Skeletal muscle satellite cell (primary cell): ENCODE measurements around the gene CCNG2.
A peak's percentile ranks its signal among the peaks of the same experiment; 100 is the strongest.

ENCODE experiments used
- H3K27me3 ChIP-seq: 2 replicates; pipeline ENCODE4 v1.7.0; 2013; ENCODE audit warnings: low read length; ENCODE audit not compliant: control insufficient read depth, insufficient read depth
- H3K36me3 ChIP-seq: 2 replicates; pipeline ENCODE4 v1.7.0; 2013; ENCODE audit warnings: mild to moderate bottlenecking, control low read depth, low read length; ENCODE audit not compliant: insufficient read depth
- H3K4me1 ChIP-seq: 2 replicates; pipeline ENCODE4 v1.7.0; 2013; ENCODE audit warnings: low read length; ENCODE audit not compliant: control insufficient read depth, insufficient read depth
- H3K4me2 ChIP-seq: 2 replicates; pipeline ENCODE4 v1.7.0; 2013; ENCODE audit warnings: mild to moderate bottlenecking, low read length
- H3K4me3 ChIP-seq: 2 replicates; pipeline ENCODE4 v1.7.0; 2013; ENCODE audit warnings: low read length
- H3K9ac ChIP-seq: 2 replicates; pipeline ENCODE4 v1.7.0; 2013; ENCODE audit warnings: mild to moderate bottlenecking, low read depth, low read length, moderate library complexity
- H3K9me3 ChIP-seq: replicated peaks from 2 replicates; pipeline ENCODE4 v1.7.0; 2013; ENCODE audit warnings: mild to moderate bottlenecking, control low read depth, low read length

The CCNG2 gene

DNA sequence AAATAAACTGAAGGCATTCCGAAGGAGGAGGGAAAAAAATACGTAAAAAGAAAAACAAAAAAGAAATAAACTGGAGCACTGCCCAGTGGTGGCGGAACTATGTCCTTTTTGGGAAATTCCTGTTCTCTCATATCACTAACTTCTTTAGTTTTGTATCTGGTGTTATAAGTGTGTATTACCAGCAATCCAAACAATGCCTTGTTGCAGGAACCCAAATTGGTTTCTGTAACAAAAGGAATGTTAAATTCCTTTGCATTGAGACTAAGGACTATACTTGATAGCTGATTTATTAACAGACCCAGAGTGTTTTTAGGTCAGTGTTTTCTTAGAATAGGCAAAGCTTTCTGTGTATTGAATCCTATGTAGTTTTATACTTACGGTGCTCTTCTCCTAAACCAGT is 6.6 kb downstream of the CCNG2 start:
- no peak overlapping the region for H3K4me2 ChIP-seq
- H3K9me3 ChIP-seq = no peaks in the 10 kb centered on the region
- H3K4me1 ChIP-seq = peaks cover 8% of the 10 kb centered on the region
- no peak overlapping the region for H3K9ac ChIP-seq
- H3K27me3 ChIP-seq = no peaks in the 10 kb centered on the region
- H3K36me3 ChIP-seq = peaks cover 90% of the 10 kb centered on the region
- H3K4me3 ChIP-seq = no peak overlapping the region

DNA sequence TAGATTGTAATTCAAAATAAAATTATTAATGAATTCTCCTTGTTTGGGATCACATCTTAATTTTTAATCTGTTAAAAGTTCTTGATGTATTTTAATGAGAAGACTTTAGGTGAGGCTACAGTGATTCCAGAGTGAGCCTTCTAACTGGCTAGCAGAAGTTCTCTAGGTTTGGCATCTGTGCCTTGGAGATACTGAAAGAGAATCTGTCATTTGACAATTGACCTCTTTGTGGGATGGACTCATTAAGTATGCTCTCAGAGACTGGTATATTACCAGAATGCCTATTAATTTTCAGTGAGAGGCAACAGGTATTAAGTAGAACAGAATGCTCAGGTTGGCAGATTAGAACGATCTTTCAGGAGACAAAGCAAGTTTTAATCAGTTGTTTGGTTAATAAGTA is 10.2 kb downstream of the CCNG2 start:
- peaks cover 24% of the 10 kb centered on the region for H3K4me1 ChIP-seq
- H3K9ac ChIP-seq = no peak overlapping the region
- H3K36me3 ChIP-seq = peaks cover 85% of the 10 kb centered on the region
- H3K27me3 ChIP-seq = no peaks in the 10 kb centered on the region
- H3K4me2 ChIP-seq = no peak overlapping the region
- no peaks in the 10 kb centered on the region for H3K9me3 ChIP-seq
- H3K4me3 ChIP-seq = no peak overlapping the region

DNA sequence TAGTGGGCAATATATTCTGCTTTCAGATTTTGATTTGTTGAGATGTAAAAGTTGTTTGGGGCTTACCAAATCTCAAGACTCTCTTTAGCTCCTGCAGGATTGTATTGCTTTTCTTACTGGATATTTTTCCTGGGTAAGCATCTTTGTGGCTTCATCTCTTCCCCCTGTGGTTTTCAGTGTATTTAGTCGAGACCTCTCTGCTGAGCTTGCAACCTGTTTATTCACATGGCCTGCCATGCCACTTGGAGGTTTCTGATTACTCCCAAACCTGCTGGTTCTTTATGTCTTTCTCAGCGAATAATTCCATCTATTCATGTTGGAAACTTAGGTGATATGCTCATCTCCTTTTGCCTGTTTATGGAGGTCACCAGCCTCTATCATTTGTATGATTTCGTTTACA is 10.9 kb downstream of the CCNG2 start:
- Histone ChIP-seq H3K27me3 (no peaks in the 10 kb centered on the region), H3K4me2 (no peak overlapping the region), H3K4me1 (peaks cover 29% of the 10 kb centered on the region), H3K9me3 (no peaks in the 10 kb centered on the region), H3K4me3 (no peak overlapping the region), H3K36me3 (peaks cover 78% of the 10 kb centered on the region), H3K9ac (no peak overlapping the region)

DNA sequence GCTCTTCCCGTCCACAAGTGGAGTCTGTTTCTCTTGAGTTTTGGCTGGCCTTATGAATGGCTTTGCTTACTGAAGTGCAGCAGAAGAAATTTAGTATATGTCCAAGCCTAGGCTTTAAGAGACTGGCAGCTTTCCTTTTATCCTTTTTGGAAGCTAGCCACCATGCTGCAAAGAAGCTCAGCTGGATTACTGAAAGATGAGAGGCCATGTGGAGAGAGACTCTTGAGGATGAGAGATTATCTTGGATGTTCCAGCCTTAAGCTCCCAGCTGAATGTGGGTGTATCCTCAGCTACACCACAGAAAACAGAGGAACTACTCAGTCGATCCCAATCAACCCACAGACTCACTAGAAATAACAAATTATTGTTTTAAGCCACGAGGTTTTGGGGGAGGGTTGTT is 12.5 kb downstream of the CCNG2 start:
- H3K4me2 ChIP-seq = no peak overlapping the region
- H3K4me3 ChIP-seq = no peak overlapping the region
- H3K9ac ChIP-seq = no peak overlapping the region
- peaks cover 62% of the 10 kb centered on the region for H3K36me3 ChIP-seq
- H3K27me3 ChIP-seq = no peaks in the 10 kb centered on the region
- H3K4me1 ChIP-seq = peaks cover 43% of the 10 kb centered on the region
- no peaks in the 10 kb centered on the region for H3K9me3 ChIP-seq

DNA sequence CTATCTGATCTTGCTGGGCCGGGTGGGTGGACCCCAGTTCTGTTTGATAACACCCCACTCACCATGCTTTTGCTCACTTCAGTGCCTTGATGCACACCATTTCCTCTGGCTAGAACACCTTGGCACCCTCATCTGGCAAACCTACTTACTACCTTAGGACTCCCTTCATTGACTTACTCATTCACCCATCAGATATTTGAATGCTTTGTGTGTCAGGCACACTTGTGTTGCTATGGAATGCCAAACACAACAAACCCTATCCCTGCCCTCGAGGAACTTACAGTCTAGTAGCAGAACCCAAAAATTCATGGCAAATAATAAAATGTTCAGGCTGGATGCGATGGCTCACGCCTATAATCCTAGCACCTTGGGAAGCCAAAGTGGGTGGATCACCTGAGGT is 13.9 kb downstream of the CCNG2 start:
- peaks cover 44% of the 10 kb centered on the region for H3K4me1 ChIP-seq

DNA sequence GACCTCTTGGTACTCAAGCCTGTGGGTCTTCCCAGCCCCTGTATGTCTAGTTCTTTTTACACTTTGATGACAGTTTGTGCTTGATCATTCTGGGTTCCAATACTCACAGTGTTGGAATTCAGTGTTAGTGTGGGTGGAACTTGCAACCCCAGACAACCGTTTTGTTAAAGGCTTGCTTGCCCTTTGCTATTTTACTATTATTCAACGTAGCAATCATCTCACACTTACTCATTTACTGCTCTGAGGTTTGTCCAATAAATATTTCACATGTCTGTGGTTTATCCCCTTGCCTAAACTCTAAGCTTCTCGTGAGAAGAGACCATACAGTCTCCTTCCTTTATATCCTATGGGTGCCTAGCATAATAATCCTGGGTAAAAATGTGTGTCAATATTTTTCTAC is 15.3 kb downstream of the CCNG2 start:
- Histone ChIP-seq H3K36me3 (peaks cover 37% of the 10 kb centered on the region), H3K9me3 (no peaks in the 10 kb centered on the region), H3K4me3 (peak overlapping the region; percentile 18), H3K4me1 (peaks cover 51% of the 10 kb centered on the region), H3K4me2 (peak overlapping the region; percentile 48), H3K9ac (peak overlapping the region; percentile 66), H3K27me3 (no peaks in the 10 kb centered on the region)

More for the DNA sequence above, 13.9 kb downstream of the CCNG2 start:
- Histone ChIP-seq H3K4me2 (no peak overlapping the region), H3K27me3 (no peaks in the 10 kb centered on the region), H3K9ac (no peak overlapping the region), H3K4me3 (no peak overlapping the region), H3K9me3 (no peaks in the 10 kb centered on the region), H3K36me3 (peaks cover 49% of the 10 kb centered on the region)

DNA sequence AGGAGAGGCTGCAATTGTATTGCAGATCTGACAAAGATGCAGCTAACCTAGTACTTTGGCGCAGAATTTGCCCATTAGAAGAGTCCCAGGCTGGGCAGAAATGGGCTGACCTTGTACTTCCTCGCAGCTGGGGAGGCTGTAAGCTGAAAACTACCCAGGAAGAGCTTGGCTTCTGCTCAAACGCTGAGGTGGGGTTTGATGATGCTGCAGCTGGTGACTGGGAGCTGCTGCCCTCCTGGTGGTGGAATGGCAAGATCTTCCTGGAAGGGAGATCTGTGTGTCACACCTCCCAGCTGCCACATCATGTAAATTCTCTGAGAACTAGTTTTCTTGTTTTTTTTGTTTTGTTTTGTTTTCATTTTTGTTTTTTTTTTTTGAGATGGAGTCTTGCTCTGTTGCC is 17.4 kb downstream of the CCNG2 start:
- Histone ChIP-seq H3K27me3 (no peaks in the 10 kb centered on the region), H3K36me3 (peaks cover 16% of the 10 kb centered on the region), H3K4me3 (no peak overlapping the region), H3K9me3 (no peaks in the 10 kb centered on the region), H3K9ac (peak overlapping the region; percentile 42), H3K4me2 (no peak overlapping the region), H3K4me1 (peaks cover 58% of the 10 kb centered on the region)

DNA sequence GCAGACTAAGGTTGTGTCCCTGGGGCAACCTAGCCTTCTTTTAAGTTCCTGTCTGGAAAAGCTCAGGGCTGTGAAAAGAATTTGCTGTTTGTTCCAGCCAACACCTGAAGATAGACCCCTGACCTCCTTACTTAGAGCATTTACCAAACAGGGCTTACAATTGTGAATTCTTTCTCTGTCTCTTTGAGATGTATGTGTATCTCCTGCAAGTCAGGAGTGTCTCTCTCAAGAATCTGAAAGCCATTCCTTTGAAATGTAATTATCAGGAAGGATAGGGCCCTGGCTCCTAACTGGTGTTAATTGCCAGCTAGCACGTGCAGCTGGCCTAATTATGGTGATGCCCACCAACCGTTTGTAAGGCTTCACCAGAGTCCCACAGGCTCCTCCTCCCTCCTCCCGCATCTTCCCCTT is 18.2 kb downstream of the CCNG2 start:
- no peak overlapping the region for H3K9ac ChIP-seq
- peaks cover 8% of the 10 kb centered on the region for H3K36me3 ChIP-seq
- H3K27me3 ChIP-seq = no peaks in the 10 kb centered on the region
- peaks cover 57% of the 10 kb centered on the region for H3K4me1 ChIP-seq
- H3K4me2 ChIP-seq = no peak overlapping the region
- H3K4me3 ChIP-seq = no peak overlapping the region
- no peaks in the 10 kb centered on the region for H3K9me3 ChIP-seq

DNA sequence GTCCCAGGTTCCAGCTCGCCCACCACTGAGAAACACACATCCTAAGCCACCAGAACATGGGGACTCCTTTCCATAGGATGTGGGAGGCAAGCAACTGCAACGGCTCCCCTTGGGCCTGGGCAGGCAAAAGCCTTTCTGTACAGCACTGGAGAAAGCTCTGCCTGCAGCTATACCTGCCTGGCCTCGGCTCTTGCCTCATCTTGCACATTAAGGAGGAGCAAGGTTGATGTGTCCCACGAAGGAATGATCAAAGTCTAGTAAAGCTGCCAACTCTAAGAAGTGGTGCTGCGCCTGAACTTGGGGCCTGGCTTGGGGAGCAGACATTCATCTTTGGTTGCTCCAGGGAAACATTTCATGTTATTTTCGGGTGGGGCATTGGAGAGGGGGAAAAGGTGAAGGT is 19.6 kb downstream of the CCNG2 start:
- peaks cover 46% of the 10 kb centered on the region for H3K4me1 ChIP-seq
- peak overlapping the region; percentile 29 for H3K4me2 ChIP-seq
- H3K9me3 ChIP-seq = no peaks in the 10 kb centered on the region
- no peaks in the 10 kb centered on the region for H3K36me3 ChIP-seq
- peak overlapping the region; percentile 21 for H3K4me3 ChIP-seq
- H3K27me3 ChIP-seq = no peaks in the 10 kb centered on the region
- peak overlapping the region; percentile 43 for H3K9ac ChIP-seq

DNA sequence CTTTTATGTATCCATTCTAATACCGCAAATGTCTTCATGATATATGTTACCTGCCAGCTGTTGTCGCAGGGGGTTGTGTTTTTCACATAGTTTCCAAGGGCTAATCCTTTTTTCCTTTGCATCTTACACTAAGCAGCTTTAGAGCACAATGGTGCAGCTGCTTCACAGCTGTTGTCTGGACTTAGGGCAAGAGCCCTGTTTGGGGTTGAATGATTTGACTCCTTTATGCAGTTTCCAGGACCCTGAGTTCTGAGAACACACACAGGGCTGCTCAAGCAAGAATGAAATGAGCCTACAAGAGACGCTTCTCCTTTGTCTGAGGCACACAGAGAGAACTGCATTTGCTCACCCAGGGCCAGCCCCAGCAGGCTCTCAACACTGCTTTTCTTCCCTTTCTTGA is 20.2 kb downstream of the CCNG2 start:
- Histone ChIP-seq H3K9ac (peak overlapping the region; percentile 68), H3K4me2 (peak overlapping the region; percentile 29), H3K27me3 (no peaks in the 10 kb centered on the region), H3K36me3 (no peaks in the 10 kb centered on the region), H3K9me3 (no peaks in the 10 kb centered on the region), H3K4me1 (peaks cover 40% of the 10 kb centered on the region), H3K4me3 (no peak overlapping the region)

DNA sequence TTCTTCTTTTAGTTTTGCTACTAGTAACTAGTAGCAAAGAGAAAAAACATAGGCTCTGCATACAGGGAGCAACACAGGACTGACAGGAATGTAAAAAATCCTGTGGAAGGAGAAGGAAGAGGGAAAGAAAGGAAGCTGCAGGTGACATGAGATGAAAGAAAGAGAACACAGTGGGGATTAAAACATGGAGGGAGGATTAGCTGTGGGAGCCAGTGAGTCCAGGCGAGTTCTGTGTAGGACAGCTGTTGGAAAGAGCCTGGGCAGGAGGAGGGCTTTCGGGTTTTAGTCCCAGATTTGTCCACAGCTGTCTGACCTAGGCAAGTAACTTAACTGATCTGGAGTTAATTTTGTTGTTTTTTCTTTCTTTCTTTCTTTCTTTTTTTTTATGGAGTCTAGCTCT is 21.6 kb downstream of the CCNG2 start:
- Histone ChIP-seq H3K9me3 (no peaks in the 10 kb centered on the region), H3K4me1 (peaks cover 29% of the 10 kb centered on the region), H3K4me2 (no peak overlapping the region), H3K27me3 (no peaks in the 10 kb centered on the region), H3K36me3 (no peaks in the 10 kb centered on the region), H3K4me3 (no peak overlapping the region), H3K9ac (no peak overlapping the region)

DNA sequence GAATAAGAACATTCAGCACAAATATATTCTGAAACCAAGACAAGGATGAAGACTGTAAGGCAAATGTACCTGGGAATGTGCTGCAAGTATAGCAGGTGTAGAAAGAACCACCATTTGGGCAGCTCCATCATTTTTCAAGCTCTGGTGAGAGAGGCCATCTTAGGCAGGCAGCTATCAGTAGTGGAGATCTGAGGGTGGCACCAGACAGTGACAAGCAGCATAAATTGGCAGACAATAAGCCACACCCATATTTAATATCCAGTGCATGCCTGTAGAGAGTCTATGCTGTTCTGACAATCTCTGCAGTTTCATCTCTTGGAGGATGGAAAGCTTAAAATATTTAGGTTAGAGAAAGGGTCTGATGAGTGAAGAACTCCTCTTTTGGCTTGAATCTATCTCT is 22.5 kb downstream of the CCNG2 start:
- H3K4me1 ChIP-seq = peaks cover 21% of the 10 kb centered on the region
- H3K9ac ChIP-seq = no peak overlapping the region
- H3K9me3 ChIP-seq = no peaks in the 10 kb centered on the region
- H3K4me2 ChIP-seq = no peak overlapping the region
- no peaks in the 10 kb centered on the region for H3K36me3 ChIP-seq
- peaks cover 5% of the 10 kb centered on the region for H3K27me3 ChIP-seq
- H3K4me3 ChIP-seq = no peak overlapping the region
